HFFc6 (cell line): ENCODE measurements around the gene SMC4. TPM values are rescaled to one million over a fixed set of nuclear protein-coding genes. Genes with fewer than 3 reads are reported as not detected.
"Not testable (repeated sequence)": the region's sequence is repeated elsewhere in the genome, so short reads cannot be mapped to it uniquely, and the experiment has no call there.

ENCODE experiments used
- DNase-seq: peaks from one replicate; pipeline ENCODE4 v3.0.0-alpha.2; 2018
- H3K27ac Mint-ChIP-seq: 2 replicates; pipeline ENCODE4 v1.8.0; 2020; ENCODE audit warnings: mild to moderate bottlenecking, mixed read lengths
- H3K27me3 Mint-ChIP-seq: 2 replicates; pipeline ENCODE4 v1.8.0; 2021; ENCODE audit warnings: mild to moderate bottlenecking, moderate library complexity, mixed read lengths; ENCODE audit not compliant: insufficient read depth
- H3K36me3 Mint-ChIP-seq: 2 replicates; pipeline ENCODE4 v1.8.0; 2021; ENCODE audit warnings: low read depth, mixed read lengths
- H3K4me1 Mint-ChIP-seq: 2 replicates; pipeline ENCODE4 v1.8.0; 2020; ENCODE audit warnings: low read depth, mixed read lengths
- H3K4me3 Mint-ChIP-seq: 2 replicates; pipeline ENCODE4 v1.8.0; 2020; ENCODE audit warnings: mild to moderate bottlenecking, moderate library complexity, mixed read lengths
- H3K9me3 Mint-ChIP-seq: 2 replicates; pipeline ENCODE4 v1.8.0; 2020; ENCODE audit warnings: mild to moderate bottlenecking, mixed read lengths
- CTCF ChIP-seq: fragments of 200-600 bp; sonication (generic); IDR thresholded peaks from 2 replicates; pipeline ENCODE4 v1.5.0; 2021; ENCODE audit warnings: antibody characterized with exemption, mild to moderate bottlenecking
- long read RNA-seq: library from polyadenylated mRNA; unstranded; transcript quantifications from one replicate; pipeline ENCODE4 v2.0.0, GENCODE V29; 2019
- total RNA-seq, 6 experiments: library from RNA; stranded (reverse); fragmentation: NEBNext Ultra II Directional; extraction: Animal tissue kit (Norgen Biotek cat#: 25700); gene quantifications; 2 replicates in 1 of 6; 3 replicates in 5 of 6; pipeline ENCODE4 v1.2.3, GENCODE V29; 2021

Gene SMC4
- total RNA-seq: 100 to 1,000 TPM in 5 of 6 experiments, 10 to 100 TPM in 1; 58.2 to 116 (median 106) TPM
- long read RNA-seq, partial matches to known transcripts: 101 of 124 reads
- long read RNA-seq, other reads (novel, unspliced or antisense): 23 of 124 reads

GRCh38 chr3:160399125-160400029 is at the start of gene SMC4, which contains the start of gene IFT80:
Gene SMC4 (plus strand): TSS chr3:160399650. CDS start chr3:160400827, 1,177 bp downstream.
Gene IFT80 (minus strand): TSS chr3:160399225. CDS start chr3:160384600, 14,625 bp downstream.
- peaks cover 34% of the 10 kb centered on the region for H3K36me3 Mint-ChIP-seq
- H3K4me3 Mint-ChIP-seq: peak within 1 kb of the TSS; percentile 99
- peaks cover 4% of the 10 kb centered on the region; the same call in 1 of the 2 replicates for H3K9me3 Mint-ChIP-seq
- peaks cover 62% of the 10 kb centered on the region for H3K4me1 Mint-ChIP-seq
- peak; percentile 95 for DNase-seq
- peaks cover 11% of the 10 kb centered on the region for H3K27me3 Mint-ChIP-seq
- TF ChIP-seq CTCF: no peak
- peak within 1 kb of the TSS; percentile 99 for H3K27ac Mint-ChIP-seq

DNA sequence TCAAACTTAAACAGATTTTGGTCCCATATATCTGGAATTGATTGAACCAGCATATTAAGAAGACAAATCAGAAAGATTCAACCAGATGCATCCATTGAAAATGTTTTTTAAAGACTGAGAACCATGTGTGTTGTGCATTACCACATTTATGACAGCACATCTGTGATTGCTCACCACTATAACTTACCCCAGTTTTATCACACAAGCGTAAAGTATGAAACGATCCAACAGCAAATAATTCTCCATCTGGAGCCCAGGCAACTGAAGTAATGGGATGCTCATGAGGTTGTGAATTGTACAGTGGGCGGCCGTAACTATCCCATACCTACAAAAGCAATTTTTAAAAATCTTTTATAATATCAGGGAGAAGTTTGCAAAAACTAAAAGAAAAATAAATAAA is 43.6 kb upstream of the SMC4 start:
- peaks cover 7% of the 10 kb centered on the region for H3K36me3 Mint-ChIP-seq
- H3K4me3 Mint-ChIP-seq: no peak overlapping the region
- H3K27ac Mint-ChIP-seq: no peak overlapping the region

GRCh38 chr3:160362896-160363295 is 36.6 kb upstream of the SMC4 start:
- not testable (repeated sequence) for DNase-seq, H3K27ac Mint-ChIP-seq, H3K9me3 Mint-ChIP-seq, H3K27me3 Mint-ChIP-seq, H3K4me1 Mint-ChIP-seq, H3K4me3 Mint-ChIP-seq
- peaks cover 46% of the 10 kb centered on the region for H3K36me3 Mint-ChIP-seq

More for the DNA sequence above, 43.6 kb upstream of the SMC4 start:
- TF ChIP-seq CTCF: no peak
- H3K4me1 Mint-ChIP-seq: no peaks in the 10 kb centered on the region
- H3K27me3 Mint-ChIP-seq: no peaks in the 10 kb centered on the region
- no peaks in the 10 kb centered on the region for H3K9me3 Mint-ChIP-seq
- DNase-seq: no peak

- Mint-ChIP-seq H3K36me3 (peaks cover 45% of the 10 kb centered on the region), H3K27me3 (no peaks in the 10 kb centered on the region; the same call in none of the 2 replicates), H3K4me1 (no peaks in the 10 kb centered on the region), H3K9me3 (no peaks in the 10 kb centered on the region), H3K27ac (no peak overlapping the region), H3K4me3 (no peak overlapping the region)
- no peak for DNase-seq
- no peak for TF ChIP-seq CTCF
Measured at GRCh38 chr3:160365869-160366522, 33.5 kb upstream of the SMC4 start.

- Mint-ChIP-seq H3K36me3 (peaks cover 35% of the 10 kb centered on the region), H3K4me3 (no peak overlapping the region)
Measured at GRCh38 chr3:160368804-160369203, 30.6 kb upstream of the SMC4 start.

More at GRCh38 chr3:160368804-160369203, 30.6 kb upstream of the SMC4 start:
- H3K27ac Mint-ChIP-seq: no peak overlapping the region
- peaks cover 20% of the 10 kb centered on the region for H3K4me1 Mint-ChIP-seq
- DNase-seq: no peak
- H3K27me3 Mint-ChIP-seq: no peaks in the 10 kb centered on the region; the same call in 1 of the 2 replicates
- no peak for TF ChIP-seq CTCF
- no peaks in the 10 kb centered on the region for H3K9me3 Mint-ChIP-seq
